Measurements from ENCODE around the gene IBA57.
"Not testable (repeated sequence)": the region's sequence is repeated elsewhere in the genome, so short reads cannot be mapped to it uniquely, and the experiment has no call there.

The IBA57 gene

GRCh38 chr1:228180271-228180958 is 14.8 kb downstream of the IBA57 start:
- Mint-ChIP-seq H3K36me3 (ENCODE audit: low read depth) (no peaks in the 10 kb centered on the region), H3K9me3 (no peaks in the 10 kb centered on the region), H3K4me1 (ENCODE audit: low read depth) (peaks cover 4% of the 10 kb centered on the region), H3K27ac (no peak overlapping the region), H3K4me3 (no peak overlapping the region), H3K27me3 (no peaks in the 10 kb centered on the region)

GRCh38 chr1:228180959-228181644 is 15.5 kb downstream of the IBA57 start:
- Mint-ChIP-seq H3K36me3 (ENCODE audit: low read depth) (no peaks in the 10 kb centered on the region), H3K27me3 (no peaks in the 10 kb centered on the region), H3K27ac (no peak overlapping the region), H3K4me1 (ENCODE audit: low read depth) (peaks cover 11% of the 10 kb centered on the region), H3K9me3 (no peaks in the 10 kb centered on the region), H3K4me3 (no peak overlapping the region)

- Mint-ChIP-seq H3K4me1 (ENCODE audit: low read depth) (peaks cover 11% of the 10 kb centered on the region), H3K4me3 (no peak overlapping the region), H3K9me3 (no peaks in the 10 kb centered on the region), H3K27me3 (no peaks in the 10 kb centered on the region), H3K27ac (no peak overlapping the region), H3K36me3 (ENCODE audit: low read depth) (no peaks in the 10 kb centered on the region)
Measured at GRCh38 chr1:228181645-228182034, 16.0 kb downstream of the IBA57 start.

GRCh38 chr1:228182296-228183030 is 16.9 kb downstream of the IBA57 start:
- Mint-ChIP-seq H3K27ac (no peak overlapping the region), H3K36me3 (ENCODE audit: low read depth) (no peaks in the 10 kb centered on the region), H3K4me1 (ENCODE audit: low read depth) (peaks cover 11% of the 10 kb centered on the region), H3K27me3 (no peaks in the 10 kb centered on the region), H3K9me3 (no peaks in the 10 kb centered on the region), H3K4me3 (no peak overlapping the region)

GRCh38 chr1:228184152-228184551 is 18.5 kb downstream of the IBA57 start:
- Mint-ChIP-seq H3K27ac (no peak overlapping the region), H3K4me3 (no peak overlapping the region), H3K4me1 (ENCODE audit: low read depth) (peaks cover 11% of the 10 kb centered on the region), H3K9me3 (no peaks in the 10 kb centered on the region), H3K36me3 (ENCODE audit: low read depth) (no peaks in the 10 kb centered on the region), H3K27me3 (no peaks in the 10 kb centered on the region)

GRCh38 chr1:228185641-228185965 is 20.0 kb downstream of the IBA57 start:
- Mint-ChIP-seq H3K27ac (peak overlapping the region; percentile 46), H3K27me3 (no peaks in the 10 kb centered on the region), H3K4me1 (ENCODE audit: low read depth) (peaks cover 11% of the 10 kb centered on the region), H3K4me3 (no peak overlapping the region), H3K9me3 (no peaks in the 10 kb centered on the region), H3K36me3 (ENCODE audit: low read depth) (no peaks in the 10 kb centered on the region)

- not testable (repeated sequence) for H3K36me3 Mint-ChIP-seq (ENCODE audit: low read depth); H3K27me3 Mint-ChIP-seq; H3K27ac Mint-ChIP-seq; H3K4me3 Mint-ChIP-seq; H3K9me3 Mint-ChIP-seq
- peaks cover 11% of the 10 kb centered on the region for H3K4me1 Mint-ChIP-seq (ENCODE audit: low read depth)
Measured at GRCh38 chr1:228188249-228188648, 22.6 kb downstream of the IBA57 start.

GRCh38 chr1:228190182-228190581 is 24.6 kb downstream of the IBA57 start:
- H3K27ac Mint-ChIP-seq = no peak overlapping the region
- H3K4me3 Mint-ChIP-seq = no peak overlapping the region
- peaks cover 9% of the 10 kb centered on the region for H3K4me1 Mint-ChIP-seq (ENCODE audit: low read depth)
- H3K36me3 Mint-ChIP-seq (ENCODE audit: low read depth) = no peaks in the 10 kb centered on the region
- no peaks in the 10 kb centered on the region for H3K9me3 Mint-ChIP-seq
- H3K27me3 Mint-ChIP-seq = no peaks in the 10 kb centered on the region

- no peak overlapping the region for H3K27ac Mint-ChIP-seq
- no peak overlapping the region for H3K4me3 Mint-ChIP-seq
- peaks cover 3% of the 10 kb centered on the region for H3K4me1 Mint-ChIP-seq (ENCODE audit: low read depth)
- H3K36me3 Mint-ChIP-seq (ENCODE audit: low read depth) = no peaks in the 10 kb centered on the region
- no peaks in the 10 kb centered on the region for H3K9me3 Mint-ChIP-seq
- no peaks in the 10 kb centered on the region for H3K27me3 Mint-ChIP-seq
Measured at GRCh38 chr1:228190778-228191177, 25.2 kb downstream of the IBA57 start.

- no peaks in the 10 kb centered on the region for H3K27me3 Mint-ChIP-seq
- peaks cover 16% of the 10 kb centered on the region for H3K36me3 Mint-ChIP-seq (ENCODE audit: low read depth)
- H3K27ac Mint-ChIP-seq = no peak overlapping the region
- no peak overlapping the region for H3K4me3 Mint-ChIP-seq
- peaks cover 7% of the 10 kb centered on the region for H3K9me3 Mint-ChIP-seq
- no peaks in the 10 kb centered on the region for H3K4me1 Mint-ChIP-seq (ENCODE audit: low read depth)
Measured at GRCh38 chr1:228194436-228194835, 28.8 kb downstream of the IBA57 start.

- H3K4me3 Mint-ChIP-seq = no peak overlapping the region
- H3K27me3 Mint-ChIP-seq = no peaks in the 10 kb centered on the region
- no peaks in the 10 kb centered on the region for H3K4me1 Mint-ChIP-seq (ENCODE audit: low read depth)
- peaks cover 8% of the 10 kb centered on the region for H3K9me3 Mint-ChIP-seq
- H3K36me3 Mint-ChIP-seq (ENCODE audit: low read depth) = peaks cover 19% of the 10 kb centered on the region
- H3K27ac Mint-ChIP-seq = no peak overlapping the region
Measured at GRCh38 chr1:228194921-228195812, 29.6 kb downstream of the IBA57 start.

- no peaks in the 10 kb centered on the region for H3K4me1 Mint-ChIP-seq (ENCODE audit: low read depth)
- no peak overlapping the region for H3K27ac Mint-ChIP-seq
- H3K27me3 Mint-ChIP-seq = no peaks in the 10 kb centered on the region
- H3K9me3 Mint-ChIP-seq = peaks cover 8% of the 10 kb centered on the region
- no peak overlapping the region for H3K4me3 Mint-ChIP-seq
- peaks cover 19% of the 10 kb centered on the region for H3K36me3 Mint-ChIP-seq (ENCODE audit: low read depth)
Measured at GRCh38 chr1:228197555-228198147, 32.0 kb downstream of the IBA57 start.

GRCh38 chr1:228198977-228199590 is 33.5 kb downstream of the IBA57 start:
- Mint-ChIP-seq H3K27ac (no peak overlapping the region), H3K4me1 (ENCODE audit: low read depth) (no peaks in the 10 kb centered on the region), H3K4me3 (no peak overlapping the region), H3K9me3 (peaks cover 8% of the 10 kb centered on the region), H3K36me3 (ENCODE audit: low read depth) (peaks cover 19% of the 10 kb centered on the region), H3K27me3 (peaks cover 5% of the 10 kb centered on the region)

GRCh38 chr1:228204958-228205357 is 39.4 kb downstream of the IBA57 start:
- no peak overlapping the region for H3K27ac Mint-ChIP-seq
- no peak overlapping the region for H3K4me3 Mint-ChIP-seq
- no peaks in the 10 kb centered on the region for H3K36me3 Mint-ChIP-seq (ENCODE audit: low read depth)
- H3K27me3 Mint-ChIP-seq = peaks cover 13% of the 10 kb centered on the region
- no peaks in the 10 kb centered on the region for H3K4me1 Mint-ChIP-seq (ENCODE audit: low read depth)
- H3K9me3 Mint-ChIP-seq = no peaks in the 10 kb centered on the region

Measured in stimulated activated naive CD8-positive, alpha-beta T cell treated with anti-CD3 and anti-CD28 coated beads, Interleukin-15, Interleukin-2, amounts not matched to agents 100 ng/mL and 50 ng/mL, for 24 hours (primary cell).